NCI-H1105 (cell line): Measurements from ENCODE around the gene COL6A6.

Experiments used
- DNase-seq: peaks from one replicate; lab custom pipeline; 2025; lab: John Stamatoyannopoulos, UW

COL6A6 gene, protein sequence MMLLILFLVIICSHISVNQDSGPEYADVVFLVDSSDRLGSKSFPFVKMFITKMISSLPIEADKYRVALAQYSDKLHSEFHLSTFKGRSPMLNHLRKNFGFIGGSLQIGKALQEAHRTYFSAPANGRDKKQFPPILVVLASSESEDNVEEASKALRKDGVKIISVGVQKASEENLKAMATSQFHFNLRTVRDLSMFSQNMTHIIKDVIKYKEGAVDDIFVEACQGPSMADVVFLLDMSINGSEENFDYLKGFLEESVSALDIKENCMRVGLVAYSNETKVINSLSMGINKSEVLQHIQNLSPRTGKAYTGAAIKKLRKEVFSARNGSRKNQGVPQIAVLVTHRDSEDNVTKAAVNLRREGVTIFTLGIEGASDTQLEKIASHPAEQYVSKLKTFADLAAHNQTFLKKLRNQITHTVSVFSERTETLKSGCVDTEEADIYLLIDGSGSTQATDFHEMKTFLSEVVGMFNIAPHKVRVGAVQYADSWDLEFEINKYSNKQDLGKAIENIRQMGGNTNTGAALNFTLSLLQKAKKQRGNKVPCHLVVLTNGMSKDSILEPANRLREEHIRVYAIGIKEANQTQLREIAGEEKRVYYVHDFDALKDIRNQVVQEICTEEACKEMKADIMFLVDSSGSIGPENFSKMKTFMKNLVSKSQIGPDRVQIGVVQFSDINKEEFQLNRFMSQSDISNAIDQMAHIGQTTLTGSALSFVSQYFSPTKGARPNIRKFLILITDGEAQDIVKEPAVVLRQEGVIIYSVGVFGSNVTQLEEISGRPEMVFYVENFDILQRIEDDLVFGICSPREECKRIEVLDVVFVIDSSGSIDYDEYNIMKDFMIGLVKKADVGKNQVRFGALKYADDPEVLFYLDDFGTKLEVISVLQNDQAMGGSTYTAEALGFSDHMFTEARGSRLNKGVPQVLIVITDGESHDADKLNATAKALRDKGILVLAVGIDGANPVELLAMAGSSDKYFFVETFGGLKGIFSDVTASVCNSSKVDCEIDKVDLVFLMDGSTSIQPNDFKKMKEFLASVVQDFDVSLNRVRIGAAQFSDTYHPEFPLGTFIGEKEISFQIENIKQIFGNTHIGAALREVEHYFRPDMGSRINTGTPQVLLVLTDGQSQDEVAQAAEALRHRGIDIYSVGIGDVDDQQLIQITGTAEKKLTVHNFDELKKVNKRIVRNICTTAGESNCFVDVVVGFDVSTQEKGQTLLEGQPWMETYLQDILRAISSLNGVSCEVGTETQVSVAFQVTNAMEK (N-terminal part only)

DNA sequence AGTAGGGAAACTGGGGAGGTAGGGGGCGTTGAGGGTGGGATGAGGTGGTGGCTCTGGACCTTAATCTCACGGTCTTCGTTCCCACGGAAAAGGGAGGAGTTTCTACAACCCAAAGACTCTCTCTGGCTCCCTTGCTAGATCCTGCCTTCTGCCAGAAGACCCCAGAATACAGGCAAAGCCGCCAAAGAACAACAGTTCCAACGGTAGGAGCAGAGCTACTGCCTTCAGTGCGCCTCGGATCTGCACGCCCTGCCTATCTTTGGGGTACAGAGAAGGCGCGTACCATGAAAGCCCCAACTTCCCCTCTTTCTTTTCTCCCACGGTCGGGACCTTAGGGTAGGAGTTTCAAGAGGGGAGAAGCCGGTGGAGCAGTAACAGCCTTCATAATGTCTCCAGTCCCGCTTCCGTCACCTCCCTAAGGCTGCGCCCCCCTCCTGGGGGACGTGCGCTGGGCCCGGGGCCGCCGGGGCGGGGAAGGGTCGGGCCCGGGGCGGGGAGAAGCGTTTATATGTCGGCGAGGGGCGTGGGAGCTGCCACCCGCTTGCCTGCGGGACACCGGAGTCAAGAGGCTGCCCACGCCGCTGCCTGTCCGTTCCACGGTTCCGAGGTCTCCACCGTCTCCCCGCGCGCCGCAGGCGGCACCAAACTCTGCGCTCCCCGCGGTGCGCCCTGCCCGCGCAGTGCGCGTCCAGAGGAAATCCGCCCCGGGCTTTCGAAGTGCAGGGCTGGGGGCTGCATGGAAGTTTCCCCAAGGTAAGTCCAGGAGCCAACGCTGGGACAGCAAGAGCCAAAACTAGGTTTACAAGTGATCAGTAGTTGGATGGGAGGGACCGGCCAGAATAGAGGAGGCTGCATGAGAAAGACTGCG is at the start of gene COL6A6:
Gene COL6A6, plus strand, starts transcription at position 533 of the 868 bp plus-strand sequence. CDS start 43,188 bp downstream, outside the sequence.
- DNase-seq = no peak

DNA sequence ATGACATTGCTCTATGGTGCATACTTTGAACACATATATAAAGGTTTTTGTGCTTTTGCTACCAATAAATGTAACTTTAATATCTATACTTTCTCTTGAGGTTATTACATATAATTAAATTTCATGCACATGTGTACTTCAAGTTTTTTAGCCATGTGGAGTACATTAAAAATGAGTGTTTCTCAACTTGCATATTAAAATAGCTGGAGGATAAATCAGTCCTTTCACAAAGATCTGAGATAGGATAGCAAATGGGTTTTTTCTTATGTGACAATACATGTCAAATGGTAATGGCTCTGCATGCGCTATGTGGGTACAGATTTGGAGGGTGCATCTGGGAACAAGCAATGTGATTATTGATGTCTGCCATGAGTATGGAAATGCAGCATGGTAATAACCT is 48.7 kb upstream of the COL6A6 start:
- DNase-seq = no peak

DNA sequence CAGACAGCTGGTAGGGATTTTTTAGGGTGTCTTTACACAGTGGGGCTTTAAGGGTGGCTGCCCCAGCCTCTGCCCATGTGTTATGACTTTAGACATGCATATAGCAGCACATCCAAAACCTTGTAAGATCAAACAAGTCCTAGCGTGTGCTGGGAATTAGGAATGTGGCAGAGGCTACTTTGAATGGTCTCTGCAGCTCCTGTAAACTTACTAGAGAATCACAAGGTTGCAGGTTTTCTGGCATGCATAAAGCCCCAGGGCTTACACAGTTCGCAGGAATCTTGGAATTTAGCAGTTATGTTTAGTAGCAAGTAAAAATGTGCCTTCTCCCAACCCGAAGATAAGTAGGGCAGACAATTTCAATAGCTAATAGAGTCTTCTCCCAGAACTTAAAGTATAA is 46.9 kb upstream of the COL6A6 start:
- DNase-seq = no peak

DNA sequence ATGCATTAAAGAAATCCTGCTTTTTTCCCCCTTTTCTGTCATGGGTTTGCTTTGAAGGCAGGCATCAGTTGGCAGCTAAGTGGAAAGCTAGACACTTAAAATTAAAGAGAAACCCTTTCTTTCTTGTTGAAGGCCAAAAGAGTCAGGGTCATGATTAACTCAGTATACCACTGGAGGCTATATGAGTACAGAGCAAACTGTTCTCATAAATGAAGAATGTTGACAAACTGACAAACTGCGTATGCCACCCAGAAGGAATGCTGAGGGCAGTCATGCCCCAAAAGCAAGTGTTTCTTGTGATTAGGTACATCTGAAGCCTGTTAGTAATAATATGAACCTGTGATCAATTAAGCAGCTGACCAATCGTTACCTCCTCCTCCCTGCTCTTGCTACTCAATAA is 43.6 kb upstream of the COL6A6 start:
- no peak for DNase-seq

DNA sequence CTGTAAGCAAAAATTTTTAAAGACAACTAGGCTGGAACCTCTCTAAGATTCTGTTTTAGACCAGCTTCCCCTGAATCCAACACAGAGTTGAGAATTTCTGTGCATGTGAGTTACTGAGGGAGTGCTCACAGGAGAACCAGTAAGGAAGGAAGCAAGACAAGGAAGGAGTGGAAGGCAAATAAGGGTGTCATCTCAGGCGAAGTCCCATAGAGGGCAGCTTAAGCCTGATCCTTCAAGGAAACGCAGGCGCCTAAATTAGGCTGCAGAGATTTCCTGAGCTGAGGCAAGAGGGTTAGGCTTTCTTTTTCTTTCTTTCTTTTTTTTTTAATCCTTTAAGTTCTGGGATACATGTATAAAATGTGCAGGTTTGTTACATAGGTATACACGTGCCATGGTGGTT is 36.2 kb upstream of the COL6A6 start:
- no peak for DNase-seq

DNA sequence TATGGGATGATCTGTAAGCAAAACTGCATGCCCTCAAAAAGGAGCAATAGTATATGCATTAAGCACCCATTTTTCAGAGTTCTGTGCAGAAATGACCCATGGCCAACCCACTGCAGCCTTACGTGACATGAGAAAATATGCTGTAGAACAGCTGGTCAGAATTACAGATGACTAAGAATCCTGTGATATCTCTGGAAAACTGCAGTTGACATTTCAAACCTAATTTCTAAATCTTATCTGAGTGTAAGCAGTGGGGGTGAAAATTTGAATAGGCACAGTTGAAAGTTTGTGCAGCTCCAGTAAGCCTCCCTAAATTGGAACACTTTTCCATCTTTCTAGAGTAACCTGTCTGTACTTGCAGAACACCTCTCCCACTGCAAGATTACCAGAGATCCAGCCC is 28.7 kb upstream of the COL6A6 start:
- no peak for DNase-seq

DNA sequence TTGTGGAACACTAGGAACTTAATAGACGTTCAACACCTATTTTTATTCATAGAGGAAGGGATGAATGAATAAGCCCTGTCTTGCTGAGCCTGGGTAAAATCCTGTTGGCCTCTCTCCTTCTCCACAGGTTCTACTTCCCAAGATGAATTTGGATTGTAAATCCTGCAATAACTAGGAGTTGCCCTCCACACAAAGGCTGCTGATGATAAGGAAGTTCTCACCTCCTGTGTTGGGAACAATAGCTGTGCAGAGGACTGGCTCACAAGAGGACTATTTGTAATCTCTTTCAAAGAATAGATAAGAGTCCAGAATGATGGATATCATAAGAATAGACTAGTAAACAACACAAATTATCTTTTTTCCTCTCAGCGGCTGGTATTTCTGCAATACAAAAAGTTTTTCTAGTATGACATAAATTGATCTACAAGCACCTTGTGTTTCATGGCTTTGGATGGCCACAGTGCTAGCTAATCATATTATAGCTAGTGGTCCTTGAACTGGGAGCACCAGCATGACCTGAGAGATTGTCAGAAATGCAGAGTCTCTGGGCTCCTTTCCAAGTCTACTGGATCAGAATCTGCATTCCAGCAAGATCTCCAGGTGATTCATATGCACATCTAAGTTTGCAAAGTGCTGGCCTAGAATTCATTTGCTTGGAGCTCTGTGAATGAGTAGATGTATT is 28.1 kb upstream of the COL6A6 start:
- DNase-seq = no peak

DNA sequence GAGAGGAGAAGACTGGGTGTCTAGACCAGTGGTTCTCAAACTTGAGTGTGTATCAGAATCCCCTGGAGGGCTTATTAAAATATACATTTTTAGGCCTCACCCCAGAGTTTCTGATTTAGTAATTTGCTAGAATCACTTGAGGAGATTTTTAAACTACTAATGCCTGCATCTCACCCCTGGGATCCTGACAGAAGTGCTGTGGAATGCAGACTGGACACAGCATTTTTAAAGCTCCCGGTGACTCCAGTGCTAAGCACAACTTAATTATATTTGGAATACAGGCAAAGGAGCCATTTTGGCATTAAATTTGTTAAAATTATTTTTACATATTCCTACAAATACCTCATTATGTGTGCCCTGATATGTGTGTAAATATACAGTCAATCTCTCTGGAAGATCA is 26.7 kb upstream of the COL6A6 start:
- no peak for DNase-seq

DNA sequence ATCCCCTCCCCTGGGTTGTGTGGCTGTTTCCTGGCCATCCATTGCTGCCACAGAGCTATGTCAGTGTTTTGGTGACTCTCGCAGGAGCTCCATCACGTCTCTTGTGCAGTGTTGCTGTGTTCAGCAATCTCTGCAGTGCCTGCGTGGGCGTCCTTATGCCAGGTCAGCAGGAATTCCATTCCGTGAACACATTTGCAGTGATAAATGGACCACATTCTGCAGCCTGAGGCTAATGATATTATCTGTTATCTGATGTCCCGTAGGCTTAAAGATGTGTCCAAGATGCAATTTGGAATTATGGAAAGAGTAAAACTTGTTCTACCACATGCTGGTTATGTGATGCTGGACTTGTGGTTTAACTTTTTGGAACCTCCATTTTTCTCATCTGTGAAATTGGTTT is 25.5 kb upstream of the COL6A6 start:
- no peak for DNase-seq

DNA sequence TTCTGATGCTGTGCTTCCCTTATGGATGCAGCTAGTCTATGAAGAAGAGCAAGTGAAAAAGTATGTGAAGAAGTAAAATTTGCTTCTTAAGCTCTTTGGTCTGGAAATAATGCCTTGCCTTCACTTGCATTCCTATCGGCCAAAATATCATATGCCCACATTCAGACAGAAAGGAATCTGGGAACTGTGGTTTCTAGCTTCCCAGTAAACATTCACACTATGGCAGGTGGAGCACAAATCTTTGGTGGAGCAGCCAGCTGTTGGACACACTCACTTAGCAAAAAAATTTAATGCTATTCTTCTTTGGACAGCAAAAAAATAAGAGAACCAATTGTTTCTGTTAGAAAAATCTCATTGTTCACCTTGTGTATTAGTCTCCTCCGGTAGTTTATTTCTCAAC is 12.3 kb upstream of the COL6A6 start:
- no peak for DNase-seq

DNA sequence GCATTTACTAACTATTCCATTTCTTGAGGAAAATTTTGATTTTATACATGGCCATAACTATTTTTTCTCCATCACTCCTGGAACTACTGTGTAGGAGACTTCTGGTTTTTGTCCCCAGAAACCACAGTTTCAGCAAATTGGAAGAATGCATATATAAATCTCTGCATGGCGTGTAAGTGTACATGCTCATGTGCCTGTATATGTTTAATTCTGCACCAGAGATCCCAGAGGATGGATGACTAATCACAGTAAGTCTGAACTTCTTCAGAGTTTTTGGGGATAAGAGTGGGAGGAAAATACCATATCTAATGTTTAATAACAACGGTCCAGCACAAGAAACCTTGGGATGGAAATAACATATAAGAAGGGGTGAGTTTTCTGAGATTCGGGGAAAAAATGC is 10.9 kb upstream of the COL6A6 start:
- no peak for DNase-seq

DNA sequence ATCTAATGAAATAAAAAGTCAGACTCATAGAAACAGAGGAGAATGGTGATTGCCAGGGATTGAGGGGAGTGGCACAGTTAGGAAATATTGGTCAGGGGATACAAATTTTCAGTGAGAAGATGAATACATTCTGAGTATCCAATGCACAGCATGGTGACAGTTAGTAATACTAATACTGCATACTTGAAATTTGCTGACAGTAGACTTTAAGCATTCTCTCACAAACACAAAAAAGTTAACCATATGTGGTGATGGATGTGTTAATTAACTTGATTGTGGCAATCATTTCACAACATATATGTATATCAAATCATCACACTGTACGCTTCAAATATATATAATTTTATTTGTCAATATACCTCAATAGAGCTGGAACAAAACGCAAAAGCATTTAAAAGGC is 9.2 kb upstream of the COL6A6 start:
- DNase-seq = no peak

DNA sequence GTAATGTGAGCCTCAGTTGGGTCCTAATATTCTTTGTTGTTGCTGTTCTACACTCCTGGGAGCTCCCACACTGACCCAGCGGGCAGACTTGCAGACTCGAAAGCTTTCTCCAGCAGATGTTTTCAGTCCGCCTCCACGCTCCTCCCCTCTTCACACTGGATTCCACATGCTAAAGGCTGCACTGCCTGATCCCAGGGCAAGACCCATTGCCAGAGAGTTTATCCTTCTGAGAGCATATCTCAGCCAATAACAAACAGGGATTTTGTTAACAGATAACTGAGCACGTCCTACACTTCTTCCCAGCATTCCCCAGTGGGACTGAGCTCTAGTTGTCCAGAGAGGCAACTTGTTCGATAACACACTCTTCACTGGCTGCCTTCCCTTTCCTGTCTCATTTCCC is 8.0 kb upstream of the COL6A6 start:
- DNase-seq = no peak

DNA sequence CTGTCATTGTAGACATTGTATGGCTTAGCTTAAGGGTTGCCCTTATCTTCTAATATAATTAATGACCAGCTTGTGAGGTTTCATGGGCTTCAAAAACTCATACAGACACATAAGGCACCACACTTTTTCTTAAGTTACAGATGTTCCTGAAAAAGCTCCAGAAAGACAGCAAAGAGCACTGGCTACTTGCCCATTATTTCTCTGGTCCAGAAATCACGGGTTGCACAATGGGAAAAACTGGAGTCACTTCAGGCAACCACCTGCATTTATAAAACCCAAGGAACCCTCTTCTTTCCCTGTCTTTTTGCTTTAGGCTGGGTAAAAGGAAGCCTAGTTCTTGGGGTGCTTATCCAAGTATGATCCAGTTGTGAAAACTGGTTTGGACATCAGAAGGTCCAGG is 2.3 kb upstream of the COL6A6 start:
- DNase-seq = no peak

DNA sequence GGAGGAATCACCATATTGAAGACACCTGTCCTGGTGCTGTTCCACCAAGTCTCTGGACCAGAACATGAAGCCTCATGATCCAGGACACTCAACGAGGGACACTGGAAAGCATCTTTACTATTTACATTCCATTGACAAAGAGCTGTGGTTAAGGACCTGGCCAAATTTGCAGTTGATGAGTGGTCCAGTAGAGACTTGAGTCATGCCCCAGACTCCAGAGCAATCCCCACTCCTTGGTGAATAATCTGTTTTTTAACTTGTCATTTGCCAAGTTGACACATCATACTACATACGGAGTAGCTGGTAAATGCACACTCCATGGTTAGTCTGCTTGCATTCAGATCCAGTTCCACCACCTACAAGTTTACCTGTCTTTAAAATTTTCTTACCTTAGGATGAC is 1.2 kb upstream of the COL6A6 start:
- no peak for DNase-seq

DNA sequence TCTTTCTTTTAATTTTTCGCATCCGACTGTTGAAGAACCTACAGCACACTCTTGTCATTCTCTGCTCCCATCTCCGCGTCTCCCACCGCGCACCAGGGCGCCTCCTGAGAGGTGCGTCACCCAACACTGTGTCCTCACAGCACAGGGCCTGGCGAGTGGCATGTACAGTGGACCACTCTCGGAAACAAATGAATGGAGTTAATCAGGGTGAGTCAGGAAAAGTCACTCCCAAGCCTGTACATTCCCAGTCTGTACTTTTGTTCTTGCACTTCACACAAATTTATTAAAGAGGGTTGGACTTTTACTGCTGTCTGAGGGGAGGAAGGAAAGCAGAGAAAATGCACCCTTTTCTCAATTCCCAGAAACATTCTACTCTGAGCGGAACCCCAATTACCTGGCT is 625 bp downstream of the COL6A6 start:
- DNase-seq = no peak

DNA sequence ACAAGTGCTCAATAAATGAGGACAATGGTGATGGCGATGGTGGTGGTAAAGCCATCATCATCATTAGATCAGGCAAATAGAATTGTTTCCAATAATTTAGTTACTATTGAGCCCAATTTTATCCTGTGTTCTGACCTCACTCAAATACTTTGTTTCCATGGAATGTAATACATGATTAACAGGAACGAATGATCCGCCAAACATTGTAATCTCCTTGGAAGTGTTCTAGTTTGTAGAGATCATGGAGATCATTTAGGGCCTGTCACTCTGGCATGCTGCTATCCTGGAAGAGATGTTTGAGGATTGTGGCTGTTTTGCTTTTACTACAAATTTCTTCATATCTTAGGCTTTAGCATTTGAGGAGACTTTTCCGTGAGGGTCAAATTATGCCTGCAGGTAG is 2.8 kb downstream of the COL6A6 start:
- no peak for DNase-seq

DNA sequence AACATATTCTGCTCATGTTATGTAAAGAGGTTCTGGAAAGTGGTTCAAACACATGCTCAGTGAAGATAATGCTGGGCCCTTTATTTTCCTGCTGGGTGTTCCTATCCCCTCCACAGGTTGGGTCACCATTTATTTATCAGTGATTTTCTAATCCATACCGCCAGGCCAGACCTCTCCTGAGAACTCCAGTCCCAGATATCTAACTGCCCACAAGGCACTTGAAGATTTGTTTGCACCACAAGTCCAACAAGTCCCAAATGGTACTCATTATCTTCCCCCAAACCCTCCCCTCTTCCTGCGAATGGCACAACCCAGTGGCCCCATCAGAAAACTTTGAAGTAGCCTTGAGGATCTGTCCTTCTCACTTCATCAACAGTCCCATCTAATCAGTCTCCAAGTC is 5.4 kb downstream of the COL6A6 start:
- DNase-seq = no peak

DNA sequence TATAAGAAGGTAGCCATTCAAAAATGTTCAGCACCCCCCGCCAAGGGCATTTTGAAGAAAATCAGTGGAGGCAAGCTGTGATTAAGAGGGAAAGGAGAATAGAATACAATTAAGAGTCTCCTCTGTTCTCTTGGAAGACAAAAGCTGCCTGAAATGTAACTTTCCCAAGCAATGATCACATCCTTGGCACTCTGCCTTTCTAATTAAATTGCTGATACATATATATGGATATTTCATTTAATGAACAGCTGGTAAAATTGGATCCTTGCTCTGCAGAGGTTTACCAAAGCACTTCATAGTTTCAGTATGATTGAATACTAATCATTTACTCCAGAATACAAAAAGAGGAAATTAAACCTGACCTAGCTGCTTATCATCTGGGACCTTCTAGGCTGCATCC is 10.4 kb downstream of the COL6A6 start:
- no peak for DNase-seq

DNA sequence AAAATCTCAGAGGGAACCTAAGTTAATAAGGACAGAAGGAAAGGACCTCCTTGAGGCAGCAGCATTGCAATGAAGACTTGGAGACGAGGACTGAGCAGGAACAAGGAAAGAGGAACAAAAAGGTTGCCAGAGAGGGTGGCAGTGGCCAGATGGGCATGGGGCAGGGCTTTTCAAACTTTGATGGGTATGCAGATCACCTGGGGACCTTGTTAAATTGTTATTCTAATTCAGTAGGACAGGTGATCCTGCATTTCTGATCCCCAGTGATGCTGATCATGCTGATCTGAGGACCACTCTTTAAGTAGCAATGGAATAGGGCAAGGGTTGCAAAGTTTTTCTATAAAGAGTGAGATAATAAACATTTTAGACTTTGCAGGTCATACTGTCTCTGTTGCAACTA is 11.1 kb downstream of the COL6A6 start:
- no peak for DNase-seq
